ENCODE results near the gene SLC25A41.

DNA sequence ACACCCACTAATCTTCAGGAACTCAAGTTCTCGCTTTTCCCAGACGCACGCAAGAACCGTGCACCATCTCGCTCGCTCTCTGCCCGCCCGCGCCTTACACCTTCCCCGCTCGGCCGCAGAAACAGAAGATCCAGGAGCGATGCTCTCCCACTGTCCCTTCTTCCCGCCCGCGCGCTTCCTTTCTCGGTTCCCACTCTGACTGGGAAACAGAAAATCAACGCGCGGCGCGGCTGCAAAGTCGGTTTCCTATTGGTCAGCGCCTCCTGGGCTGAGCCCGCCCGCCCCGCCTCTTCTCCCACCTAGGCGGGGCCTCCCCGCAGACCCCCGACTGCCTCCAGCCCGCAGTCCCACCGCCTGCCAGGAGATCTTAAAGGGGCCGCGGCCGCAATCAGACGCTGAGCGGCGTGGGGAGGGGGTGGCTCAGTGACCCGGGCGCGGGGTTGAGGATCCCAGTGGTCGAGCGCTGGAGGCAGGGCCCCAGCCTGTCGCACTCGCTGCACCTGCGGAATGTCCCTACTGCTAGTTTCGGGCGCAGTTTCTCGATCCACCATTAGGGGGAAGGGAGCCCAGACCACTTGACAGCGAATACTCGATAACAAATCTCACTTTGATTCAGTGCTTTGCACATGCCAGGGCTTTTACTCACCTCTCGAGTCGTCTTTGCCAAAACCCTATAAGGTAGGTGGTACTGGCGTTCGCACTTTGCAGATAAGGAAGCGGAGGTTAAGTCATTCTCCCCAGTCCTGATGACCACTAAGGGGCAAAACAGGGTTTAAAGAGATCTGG, 26.7 kb upstream of the SLC25A41 start:
- TF ChIP-seq, protein P1, sequence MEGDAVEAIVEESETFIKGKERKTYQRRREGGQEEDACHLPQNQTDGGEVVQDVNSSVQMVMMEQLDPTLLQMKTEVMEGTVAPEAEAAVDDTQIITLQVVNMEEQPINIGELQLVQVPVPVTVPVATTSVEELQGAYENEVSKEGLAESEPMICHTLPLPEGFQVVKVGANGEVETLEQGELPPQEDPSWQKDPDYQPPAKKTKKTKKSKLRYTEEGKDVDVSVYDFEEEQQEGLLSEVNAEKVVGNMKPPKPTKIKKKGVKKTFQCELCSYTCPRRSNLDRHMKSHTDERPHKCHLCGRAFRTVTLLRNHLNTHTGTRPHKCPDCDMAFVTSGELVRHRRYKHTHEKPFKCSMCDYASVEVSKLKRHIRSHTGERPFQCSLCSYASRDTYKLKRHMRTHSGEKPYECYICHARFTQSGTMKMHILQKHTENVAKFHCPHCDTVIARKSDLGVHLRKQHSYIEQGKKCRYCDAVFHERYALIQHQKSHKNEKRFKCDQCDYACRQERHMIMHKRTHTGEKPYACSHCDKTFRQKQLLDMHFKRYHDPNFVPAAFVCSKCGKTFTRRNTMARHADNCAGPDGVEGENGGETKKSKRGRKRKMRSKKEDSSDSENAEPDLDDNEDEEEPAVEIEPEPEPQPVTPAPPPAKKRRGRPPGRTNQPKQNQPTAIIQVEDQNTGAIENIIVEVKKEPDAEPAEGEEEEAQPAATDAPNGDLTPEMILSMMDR (optimal IDR thresholded peaks at IDR 0.05 in 1 of 3, IDR thresholded peaks at IDR 0.05 in 1 of 3, conservative IDR thresholded peaks at IDR 0.05 in 1 of 3; ENCODE audit: extremely low read depth in 1 of 3, insufficient read depth in 2 of 3, low read length in 3 of 3): peak; percentile 55 to 65 (median 57)
- no peak for TF ChIP-seq EZH2 (IDR thresholded peaks at IDR 0.05; ENCODE audit: low read length)
